GM11168 (cell line): Measurements from ENCODE around the gene SOX1.

Source experiments
- in situ Hi-C: fragments of 300-500 bp; cut with MboI; formaldehyde crosslinking; loops from one replicate; pipeline ENCODE4 v1.12.0; 2022; ENCODE audit warnings: low sequenced_read_pairs; ENCODE audit not compliant: unreplicated experiment

The SOX1 gene

GRCh38 chr13:112067116-112067741 is at the start of gene SOX1:
SOX1 (plus strand) TSS chr13:112067149; CDS start chr13:112067659, 510 bp downstream.
- in situ Hi-C loops = no loop called here

GRCh38 chr13:112024577-112024976 is 42.4 kb upstream of the SOX1 start:
- in situ Hi-C loops = no loop called here

- in situ Hi-C loops = no loop called here
Observed at GRCh38 chr13:112027250-112027649, 39.7 kb upstream of the SOX1 start.

GRCh38 chr13:112028481-112028880 is 38.5 kb upstream of the SOX1 start:
- in situ Hi-C loops = no loop called here

- in situ Hi-C loops = no loop called here
Observed at GRCh38 chr13:112029143-112029542, 37.8 kb upstream of the SOX1 start.

GRCh38 chr13:112032186-112032993 is 34.6 kb upstream of the SOX1 start:
- in situ Hi-C loops = no loop called here

- in situ Hi-C loops = no loop called here
Observed at GRCh38 chr13:112034231-112034630, 32.7 kb upstream of the SOX1 start.

- in situ Hi-C loops = no loop called here
Observed at GRCh38 chr13:112034846-112035245, 32.1 kb upstream of the SOX1 start.

GRCh38 chr13:112042496-112042895 is 24.5 kb upstream of the SOX1 start:
- in situ Hi-C loops = no loop called here

- in situ Hi-C loops = no loop called here
Observed at GRCh38 chr13:112052213-112052612, 14.7 kb upstream of the SOX1 start.

GRCh38 chr13:112053167-112053743 is 13.7 kb upstream of the SOX1 start:
- in situ Hi-C loops = no loop called here

GRCh38 chr13:112053744-112054615 is 13.0 kb upstream of the SOX1 start:
- in situ Hi-C loops = no loop called here

GRCh38 chr13:112054616-112055015 is 12.3 kb upstream of the SOX1 start:
- in situ Hi-C loops = no loop called here

GRCh38 chr13:112055036-112055914 is 11.7 kb upstream of the SOX1 start:
- in situ Hi-C loops = no loop called here

- in situ Hi-C loops = no loop called here
Observed at GRCh38 chr13:112055915-112056269, 11.1 kb upstream of the SOX1 start.

GRCh38 chr13:112056284-112056727 is 10.6 kb upstream of the SOX1 start:
- in situ Hi-C loops = no loop called here

- in situ Hi-C loops = no loop called here
Observed at GRCh38 chr13:112056739-112057438, 10.1 kb upstream of the SOX1 start.

- in situ Hi-C loops = no loop called here
Observed at GRCh38 chr13:112057439-112057735, 9.6 kb upstream of the SOX1 start.
